ENCODE results near the gene SCAF1.

DNA sequence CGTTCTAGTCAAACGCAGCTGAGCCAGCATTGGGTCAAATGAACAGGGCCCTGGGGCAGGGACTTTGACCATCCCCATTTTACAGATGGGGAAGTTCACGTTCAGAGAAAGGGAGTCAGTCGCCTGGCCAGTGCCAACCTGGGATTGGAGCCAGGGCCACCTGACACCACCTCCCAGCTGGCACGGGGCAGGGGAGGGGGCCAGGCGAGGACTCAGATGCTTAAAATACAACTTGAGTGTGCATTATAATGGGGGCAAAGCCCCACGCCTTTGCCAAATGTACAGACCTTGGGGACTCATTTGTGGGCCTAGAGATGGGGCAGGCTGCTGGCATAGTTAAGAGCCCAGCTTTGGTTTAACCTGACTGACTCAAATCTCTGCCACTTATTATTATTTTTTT lies 36.4 kb upstream of the SCAF1 start:
- TF ChIP-seq, protein P1, sequence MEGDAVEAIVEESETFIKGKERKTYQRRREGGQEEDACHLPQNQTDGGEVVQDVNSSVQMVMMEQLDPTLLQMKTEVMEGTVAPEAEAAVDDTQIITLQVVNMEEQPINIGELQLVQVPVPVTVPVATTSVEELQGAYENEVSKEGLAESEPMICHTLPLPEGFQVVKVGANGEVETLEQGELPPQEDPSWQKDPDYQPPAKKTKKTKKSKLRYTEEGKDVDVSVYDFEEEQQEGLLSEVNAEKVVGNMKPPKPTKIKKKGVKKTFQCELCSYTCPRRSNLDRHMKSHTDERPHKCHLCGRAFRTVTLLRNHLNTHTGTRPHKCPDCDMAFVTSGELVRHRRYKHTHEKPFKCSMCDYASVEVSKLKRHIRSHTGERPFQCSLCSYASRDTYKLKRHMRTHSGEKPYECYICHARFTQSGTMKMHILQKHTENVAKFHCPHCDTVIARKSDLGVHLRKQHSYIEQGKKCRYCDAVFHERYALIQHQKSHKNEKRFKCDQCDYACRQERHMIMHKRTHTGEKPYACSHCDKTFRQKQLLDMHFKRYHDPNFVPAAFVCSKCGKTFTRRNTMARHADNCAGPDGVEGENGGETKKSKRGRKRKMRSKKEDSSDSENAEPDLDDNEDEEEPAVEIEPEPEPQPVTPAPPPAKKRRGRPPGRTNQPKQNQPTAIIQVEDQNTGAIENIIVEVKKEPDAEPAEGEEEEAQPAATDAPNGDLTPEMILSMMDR (IDR thresholded peaks at IDR 0.05; ENCODE audit: low read length) = no peak
- TF ChIP-seq EZH2 (optimal IDR thresholded peaks at IDR 0.05; ENCODE audit: low read depth, low read length) (no peak), EZH2phosphoT487 (IDR thresholded peaks at IDR 0.05; ENCODE audit: low read length) (no peak)

Data from MM.1S (cell line).